ENCODE measurements around the gene SMYD1. TPM values are rescaled to one million over a fixed set of nuclear protein-coding genes. Genes with fewer than 3 reads are reported as not detected.
"Not testable (repeated sequence)": the region's sequence is repeated elsewhere in the genome, so short reads cannot be mapped to it uniquely, and the experiment has no call there.

The SMYD1 gene
- total RNA-seq: not detected in 2 replicates

- Mint-ChIP-seq H3K4me3 (no peak within 1 kb of the TSS), H3K4me1 (ENCODE audit: low read depth) (no peaks in the 10 kb centered on the region), H3K27ac (no peak within 1 kb of the TSS), H3K36me3 (ENCODE audit: low read depth) (no peaks in the 10 kb centered on the region), H3K9me3 (no peaks in the 10 kb centered on the region), H3K27me3 (ENCODE audit: insufficient read depth) (no peaks in the 10 kb centered on the region)
- no peak for DNase-seq (ENCODE audit: low spot score)
- intact Hi-C loops (cut with micrococcal nuclease): no loop called here
These were observed at the start of gene SMYD1 for GRCh38 chr2:88067598-88067997. SMYD1 (plus strand) TSS chr2:88067825; CDS start chr2:88067865, 40 bp downstream.

GRCh38 chr2:88018077-88018805 is 49.4 kb upstream of the SMYD1 start:
- H3K27ac Mint-ChIP-seq: peak overlapping the region; percentile 84
- DNase-seq (ENCODE audit: low spot score); H3K27me3 Mint-ChIP-seq (ENCODE audit: insufficient read depth); H3K9me3 Mint-ChIP-seq; intact Hi-C loops (cut with micrococcal nuclease); H3K36me3 Mint-ChIP-seq (ENCODE audit: low read depth): not testable (repeated sequence)
- H3K4me1 Mint-ChIP-seq (ENCODE audit: low read depth): peaks cover 21% of the 10 kb centered on the region
- peak overlapping the region; percentile 92 for H3K4me3 Mint-ChIP-seq

GRCh38 chr2:88018909-88019308 is 48.7 kb upstream of the SMYD1 start:
- no peaks in the 10 kb centered on the region for H3K36me3 Mint-ChIP-seq (ENCODE audit: low read depth)
- DNase-seq (ENCODE audit: low spot score): no peak
- no peak overlapping the region for H3K4me3 Mint-ChIP-seq
- H3K27ac Mint-ChIP-seq: no peak overlapping the region
- no peaks in the 10 kb centered on the region for H3K9me3 Mint-ChIP-seq
- peaks cover 5% of the 10 kb centered on the region for H3K27me3 Mint-ChIP-seq (ENCODE audit: insufficient read depth)
- intact Hi-C loops (cut with micrococcal nuclease): no loop called here
- H3K4me1 Mint-ChIP-seq (ENCODE audit: low read depth): peaks cover 21% of the 10 kb centered on the region

- Mint-ChIP-seq H3K27me3 (ENCODE audit: insufficient read depth) (peaks cover 5% of the 10 kb centered on the region), H3K36me3 (ENCODE audit: low read depth) (no peaks in the 10 kb centered on the region), H3K4me3 (no peak overlapping the region), H3K9me3 (no peaks in the 10 kb centered on the region), H3K4me1 (ENCODE audit: low read depth) (peaks cover 21% of the 10 kb centered on the region), H3K27ac (no peak overlapping the region)
- intact Hi-C loops (cut with micrococcal nuclease): no loop called here
- no peak for DNase-seq (ENCODE audit: low spot score)
These were observed 47.6 kb upstream of the SMYD1 start for GRCh38 chr2:88019985-88020384.

- Mint-ChIP-seq H3K27ac (no peak overlapping the region), H3K9me3 (no peaks in the 10 kb centered on the region), H3K4me3 (no peak overlapping the region), H3K36me3 (ENCODE audit: low read depth) (peaks cover 9% of the 10 kb centered on the region), H3K27me3 (ENCODE audit: insufficient read depth) (peaks cover 5% of the 10 kb centered on the region), H3K4me1 (ENCODE audit: low read depth) (peaks cover 9% of the 10 kb centered on the region)
- DNase-seq (ENCODE audit: low spot score): no peak
- intact Hi-C loops (cut with micrococcal nuclease): no loop called here
These were observed 45.0 kb upstream of the SMYD1 start for GRCh38 chr2:88022669-88022921.

- peaks cover 16% of the 10 kb centered on the region for H3K36me3 Mint-ChIP-seq (ENCODE audit: low read depth)
- H3K27me3 Mint-ChIP-seq (ENCODE audit: insufficient read depth): peaks cover 5% of the 10 kb centered on the region
- intact Hi-C loops (cut with micrococcal nuclease): no loop called here
- no peaks in the 10 kb centered on the region for H3K9me3 Mint-ChIP-seq
- H3K27ac Mint-ChIP-seq: no peak overlapping the region
- peaks cover 13% of the 10 kb centered on the region for H3K4me1 Mint-ChIP-seq (ENCODE audit: low read depth)
- DNase-seq (ENCODE audit: low spot score): no peak
- no peak overlapping the region for H3K4me3 Mint-ChIP-seq
These were observed 43.1 kb upstream of the SMYD1 start for GRCh38 chr2:88024509-88024908.

GRCh38 chr2:88027697-88028389 is 39.8 kb upstream of the SMYD1 start:
- Mint-ChIP-seq H3K27ac (peak overlapping the region; percentile 83), H3K9me3 (no peaks in the 10 kb centered on the region), H3K4me3 (peak overlapping the region; percentile 72), H3K27me3 (ENCODE audit: insufficient read depth) (no peaks in the 10 kb centered on the region), H3K36me3 (ENCODE audit: low read depth) (peaks cover 24% of the 10 kb centered on the region), H3K4me1 (ENCODE audit: low read depth) (peaks cover 13% of the 10 kb centered on the region)
- DNase-seq (ENCODE audit: low spot score): no peak
- intact Hi-C loops (cut with micrococcal nuclease): loop anchor here (1.0 kb wide), 1 partner anchor 12 kb away; the partner anchor contains the start of gene RNU2-63P

- no peaks in the 10 kb centered on the region for H3K27me3 Mint-ChIP-seq (ENCODE audit: insufficient read depth)
- peaks cover 25% of the 10 kb centered on the region for H3K36me3 Mint-ChIP-seq (ENCODE audit: low read depth)
- DNase-seq (ENCODE audit: low spot score): no peak
- intact Hi-C loops (cut with micrococcal nuclease): loop anchor here (1.0 kb wide), 1 partner anchor 13 kb away; the partner anchor contains the start of gene RNU2-63P
- no peak overlapping the region for H3K27ac Mint-ChIP-seq
- H3K4me3 Mint-ChIP-seq: no peak overlapping the region
- H3K9me3 Mint-ChIP-seq: no peaks in the 10 kb centered on the region
- H3K4me1 Mint-ChIP-seq (ENCODE audit: low read depth): peaks cover 13% of the 10 kb centered on the region
These were observed 38.7 kb upstream of the SMYD1 start for GRCh38 chr2:88028931-88029330.

GRCh38 chr2:88032070-88032702 is 35.4 kb upstream of the SMYD1 start:
- Mint-ChIP-seq H3K4me3 (no peak overlapping the region), H3K36me3 (ENCODE audit: low read depth) (peaks cover 32% of the 10 kb centered on the region), H3K4me1 (ENCODE audit: low read depth) (peaks cover 12% of the 10 kb centered on the region), H3K27ac (no peak overlapping the region), H3K27me3 (ENCODE audit: insufficient read depth) (no peaks in the 10 kb centered on the region), H3K9me3 (peaks cover 5% of the 10 kb centered on the region)
- DNase-seq (ENCODE audit: low spot score): no peak
- intact Hi-C loops (cut with micrococcal nuclease): no loop called here

- intact Hi-C loops (cut with micrococcal nuclease): no loop called here
- Mint-ChIP-seq H3K9me3 (peaks cover 5% of the 10 kb centered on the region), H3K27ac (no peak overlapping the region), H3K36me3 (ENCODE audit: low read depth) (peaks cover 25% of the 10 kb centered on the region), H3K4me3 (no peak overlapping the region), H3K4me1 (ENCODE audit: low read depth) (peaks cover 18% of the 10 kb centered on the region), H3K27me3 (ENCODE audit: insufficient read depth) (no peaks in the 10 kb centered on the region)
- no peak for DNase-seq (ENCODE audit: low spot score)
These were observed 31.4 kb upstream of the SMYD1 start for GRCh38 chr2:88036182-88036581.

- Mint-ChIP-seq H3K36me3 (ENCODE audit: low read depth) (peaks cover 25% of the 10 kb centered on the region), H3K9me3 (peaks cover 5% of the 10 kb centered on the region), H3K27me3 (ENCODE audit: insufficient read depth) (no peaks in the 10 kb centered on the region), H3K4me1 (ENCODE audit: low read depth) (peaks cover 18% of the 10 kb centered on the region), H3K4me3 (no peak overlapping the region), H3K27ac (no peak overlapping the region)
- intact Hi-C loops (cut with micrococcal nuclease): no loop called here
- no peak for DNase-seq (ENCODE audit: low spot score)
These were observed 31.0 kb upstream of the SMYD1 start for GRCh38 chr2:88036606-88037005.

- no peaks in the 10 kb centered on the region for H3K27me3 Mint-ChIP-seq (ENCODE audit: insufficient read depth)
- peaks cover 22% of the 10 kb centered on the region for H3K36me3 Mint-ChIP-seq (ENCODE audit: low read depth)
- intact Hi-C loops (cut with micrococcal nuclease): loop anchor here (2.0 kb wide), 1 partner anchor 16 kb away; the partner anchor contains the start of gene KRCC1
- H3K9me3 Mint-ChIP-seq: peaks cover 5% of the 10 kb centered on the region
- no peak for DNase-seq (ENCODE audit: low spot score)
- H3K27ac Mint-ChIP-seq: peak overlapping the region; percentile 36
- no peak overlapping the region for H3K4me3 Mint-ChIP-seq
- H3K4me1 Mint-ChIP-seq (ENCODE audit: low read depth): peaks cover 25% of the 10 kb centered on the region
These were observed 29.1 kb upstream of the SMYD1 start for GRCh38 chr2:88038263-88039105.
